GM12801 (cell line): ENCODE results near the gene LRRC27.

Experiments
- CTCF ChIP-seq: IDR thresholded peaks from one replicate; pipeline ENCODE4 v1.5.1; 2011; ENCODE audit warnings: control low read depth; ENCODE audit not compliant: insufficient read length; ENCODE audit errors: extremely low read depth

Gene LRRC27

GRCh38 chr10:132341781-132342180 is 9.8 kb downstream of the LRRC27 start:
- TF ChIP-seq CTCF = no peak

GRCh38 chr10:132342553-132342952 is 10.6 kb downstream of the LRRC27 start:
- TF ChIP-seq CTCF = no peak

DNA sequence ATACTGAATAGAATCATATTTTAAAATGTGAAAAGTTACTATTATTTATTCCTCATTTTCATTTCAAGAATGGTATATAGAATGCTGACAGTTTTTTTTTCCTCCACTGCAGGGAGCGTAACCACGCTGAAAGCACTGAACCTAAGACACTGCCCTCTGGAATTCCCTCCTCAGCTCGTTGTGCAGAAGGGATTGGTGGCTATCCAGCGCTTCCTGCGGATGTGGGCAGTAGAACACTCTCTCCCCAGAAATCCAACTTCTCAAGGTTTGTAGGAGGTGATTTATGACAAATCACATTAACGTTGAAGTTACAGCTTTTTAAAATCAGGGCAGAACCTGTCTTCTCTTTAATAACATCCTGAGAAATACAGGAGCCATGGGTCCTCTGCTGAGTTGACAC is 12.4 kb downstream of the LRRC27 start:
- TF ChIP-seq CTCF = no peak

GRCh38 chr10:132345345-132345744 is 13.4 kb downstream of the LRRC27 start:
- TF ChIP-seq CTCF = no peak

- TF ChIP-seq CTCF = no peak
Measured at GRCh38 chr10:132346806-132347205, 14.8 kb downstream of the LRRC27 start.

DNA sequence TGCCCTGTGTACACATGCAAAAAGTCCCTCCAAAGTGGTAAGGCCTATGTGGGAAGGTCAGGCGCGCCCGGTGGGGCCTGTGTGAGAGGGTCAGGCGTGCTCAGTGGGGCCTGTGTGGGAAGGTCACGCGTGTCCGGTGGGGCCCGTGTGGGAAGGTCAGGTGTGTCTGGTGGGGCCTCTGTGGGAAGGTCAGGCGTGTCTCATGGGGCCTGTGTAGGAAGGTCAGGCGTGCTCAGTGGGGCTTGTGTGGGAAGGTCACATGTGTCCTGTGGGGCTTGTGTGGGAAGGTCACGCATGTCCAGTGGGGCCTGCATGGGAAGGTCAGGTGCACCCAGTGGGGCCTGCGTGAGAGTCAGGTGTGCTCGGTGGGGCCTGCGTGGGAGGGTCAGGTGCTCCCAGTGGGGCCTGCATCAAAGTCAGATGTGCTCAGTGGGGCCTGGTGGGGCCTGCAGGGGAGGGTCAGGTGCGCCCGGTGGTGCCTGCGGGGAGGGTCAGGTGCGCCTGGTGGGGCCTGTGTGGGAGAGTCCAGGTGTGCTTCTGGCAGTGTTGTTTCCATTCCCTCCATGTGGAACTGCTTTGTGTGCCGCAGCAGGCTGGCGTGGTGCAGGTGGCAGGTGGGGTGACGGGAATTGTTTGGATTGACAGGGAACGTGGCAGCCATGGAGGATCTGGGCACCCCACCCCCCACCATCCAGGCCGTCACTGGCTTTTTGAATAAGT is 15.4 kb downstream of the LRRC27 start:
- no peak for TF ChIP-seq CTCF

- no peak for TF ChIP-seq CTCF
Measured at GRCh38 chr10:132347931-132348267, 15.9 kb downstream of the LRRC27 start.
